Stimulated activated CD8-positive, alpha-beta memory T cell treated with anti-CD3 and anti-CD28 coated beads, Interleukin-2, amount 100 ng/mL, for 1 hour (primary cell): ENCODE data around the gene ZGRF1.
"Not testable (repeated sequence)": the region's sequence is repeated elsewhere in the genome, so short reads cannot be mapped to it uniquely, and the experiment has no call there.

Source experiments
- DNase-seq, 2 donors: peaks; one replicate each; pipeline ENCODE4 v3.0.0-alpha.2; 2020; ENCODE audit warnings: low read depth in 2 of 2

The ZGRF1 gene

GRCh38 chr4:112552668-112553067, 84.0 kb downstream of the ZGRF1 start:
- DNase-seq, result no peak

- no peak for DNase-seq
Measured at GRCh38 chr4:112550728-112551127, 86.0 kb downstream of the ZGRF1 start.

- no peak for DNase-seq
Measured at GRCh38 chr4:112546476-112546875, 90.2 kb downstream of the ZGRF1 start.

- no peak for DNase-seq
Measured at GRCh38 chr4:112545346-112545745, 91.4 kb downstream of the ZGRF1 start.

GRCh38 chr4:112540695-112541094, 96.0 kb downstream of the ZGRF1 start:
- no peak for DNase-seq

- DNase-seq, result no peak
Measured at GRCh38 chr4:112536123-112536522, 100.6 kb downstream of the ZGRF1 start.

GRCh38 chr4:112532267-112532666, 104.4 kb downstream of the ZGRF1 start:
- DNase-seq, result no peak

GRCh38 chr4:112531146-112531545, 105.6 kb downstream of the ZGRF1 start:
- no peak for DNase-seq

- no peak for DNase-seq
Measured at GRCh38 chr4:112526061-112526460, 110.6 kb downstream of the ZGRF1 start.

- peak; percentile 46 to 53 for DNase-seq
Measured at GRCh38 chr4:112523764-112524505, 112.8 kb downstream of the ZGRF1 start.

- no peak for DNase-seq
Measured at GRCh38 chr4:112523008-112523721, 113.5 kb downstream of the ZGRF1 start.

- DNase-seq, result not testable (repeated sequence)
Measured at GRCh38 chr4:112522431-112522830, 114.3 kb downstream of the ZGRF1 start.

GRCh38 chr4:112521123-112522023, 115.3 kb downstream of the ZGRF1 start:
- DNase-seq, result no peak

- no peak for DNase-seq
Measured at GRCh38 chr4:112520598-112521122, 116.0 kb downstream of the ZGRF1 start.

GRCh38 chr4:112519689-112520597, 116.8 kb downstream of the ZGRF1 start:
- DNase-seq, result no peak

GRCh38 chr4:112518675-112519074, 118.0 kb downstream of the ZGRF1 start:
- no peak for DNase-seq

GRCh38 chr4:112517911-112518310, 118.8 kb downstream of the ZGRF1 start:
- DNase-seq, result no peak

GRCh38 chr4:112517067-112517634, 119.6 kb downstream of the ZGRF1 start:
- no peak for DNase-seq

GRCh38 chr4:112516471-112517066, 120.1 kb downstream of the ZGRF1 start:
- DNase-seq, result no peak

GRCh38 chr4:112516066-112516470, 120.6 kb downstream of the ZGRF1 start, which contains the start of gene NEUROG2:
Gene NEUROG2 (minus strand): TSS chr4:112516180. CDS start chr4:112515475, 705 bp downstream.
- DNase-seq, result no peak
